B cell (primary cell): ENCODE data around the gene HS6ST3.

Source experiments
- EZH2 ChIP-seq: IDR thresholded peaks from 2 replicates; pipeline ENCODE4 v1.6.1; 2012; ENCODE audit warnings: borderline replicate concordance, low read depth, mild to moderate bottlenecking, moderate library complexity, low read length; ENCODE audit not compliant: insufficient read depth, poor library complexity, severe bottlenecking
- TF ChIP-seq, protein P1 (sequence below): fragments of 200-600 bp; IDR thresholded peaks from one replicate; pipeline ENCODE4 v1.8.0; 2022; ENCODE audit warnings: antibody characterized with exemption, mild to moderate bottlenecking

- TF ChIP-seq, protein P1, sequence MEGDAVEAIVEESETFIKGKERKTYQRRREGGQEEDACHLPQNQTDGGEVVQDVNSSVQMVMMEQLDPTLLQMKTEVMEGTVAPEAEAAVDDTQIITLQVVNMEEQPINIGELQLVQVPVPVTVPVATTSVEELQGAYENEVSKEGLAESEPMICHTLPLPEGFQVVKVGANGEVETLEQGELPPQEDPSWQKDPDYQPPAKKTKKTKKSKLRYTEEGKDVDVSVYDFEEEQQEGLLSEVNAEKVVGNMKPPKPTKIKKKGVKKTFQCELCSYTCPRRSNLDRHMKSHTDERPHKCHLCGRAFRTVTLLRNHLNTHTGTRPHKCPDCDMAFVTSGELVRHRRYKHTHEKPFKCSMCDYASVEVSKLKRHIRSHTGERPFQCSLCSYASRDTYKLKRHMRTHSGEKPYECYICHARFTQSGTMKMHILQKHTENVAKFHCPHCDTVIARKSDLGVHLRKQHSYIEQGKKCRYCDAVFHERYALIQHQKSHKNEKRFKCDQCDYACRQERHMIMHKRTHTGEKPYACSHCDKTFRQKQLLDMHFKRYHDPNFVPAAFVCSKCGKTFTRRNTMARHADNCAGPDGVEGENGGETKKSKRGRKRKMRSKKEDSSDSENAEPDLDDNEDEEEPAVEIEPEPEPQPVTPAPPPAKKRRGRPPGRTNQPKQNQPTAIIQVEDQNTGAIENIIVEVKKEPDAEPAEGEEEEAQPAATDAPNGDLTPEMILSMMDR: no peak
- TF ChIP-seq EZH2: no peak
These were observed 17.5 kb upstream of the HS6ST3 start for GRCh38 chr13:96072392-96072791.
